Inflammatory macrophage (primary cell): Measurements from ENCODE around the gene RAB31.
A peak's percentile ranks its signal among the peaks of the same experiment; 100 is the strongest.
"Not testable (repeated sequence)": the region's sequence is repeated elsewhere in the genome, so short reads cannot be mapped to it uniquely, and the experiment has no call there.

ENCODE experiments used
- DNase-seq, 2 donors: peaks; one replicate each; pipeline ENCODE4 v3.0.0-alpha.2; 2020 to 2022
- total RNA-seq, 18 experiments: gene quantifications; one replicate each; lab custom pipeline; 2026; ENCODE audit warnings: mixed read lengths in 6 of 18, inconsistent platforms in 2 of 18; lab: John Stamatoyannopoulos, UW

RAB31 gene, protein sequence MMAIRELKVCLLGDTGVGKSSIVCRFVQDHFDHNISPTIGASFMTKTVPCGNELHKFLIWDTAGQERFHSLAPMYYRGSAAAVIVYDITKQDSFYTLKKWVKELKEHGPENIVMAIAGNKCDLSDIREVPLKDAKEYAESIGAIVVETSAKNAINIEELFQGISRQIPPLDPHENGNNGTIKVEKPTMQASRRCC
- total RNA-seq, result 188 to 555 (median 313) reads per million in 18 experiments

- peak; percentile 81 to 93 for DNase-seq
Observed at GRCh38 chr18:9708057-9708433, at the start of gene RAB31. TSS of gene RAB31 (plus strand) at chr18:9708301. CDS start at chr18:9708406, 105 bp downstream.

DNA sequence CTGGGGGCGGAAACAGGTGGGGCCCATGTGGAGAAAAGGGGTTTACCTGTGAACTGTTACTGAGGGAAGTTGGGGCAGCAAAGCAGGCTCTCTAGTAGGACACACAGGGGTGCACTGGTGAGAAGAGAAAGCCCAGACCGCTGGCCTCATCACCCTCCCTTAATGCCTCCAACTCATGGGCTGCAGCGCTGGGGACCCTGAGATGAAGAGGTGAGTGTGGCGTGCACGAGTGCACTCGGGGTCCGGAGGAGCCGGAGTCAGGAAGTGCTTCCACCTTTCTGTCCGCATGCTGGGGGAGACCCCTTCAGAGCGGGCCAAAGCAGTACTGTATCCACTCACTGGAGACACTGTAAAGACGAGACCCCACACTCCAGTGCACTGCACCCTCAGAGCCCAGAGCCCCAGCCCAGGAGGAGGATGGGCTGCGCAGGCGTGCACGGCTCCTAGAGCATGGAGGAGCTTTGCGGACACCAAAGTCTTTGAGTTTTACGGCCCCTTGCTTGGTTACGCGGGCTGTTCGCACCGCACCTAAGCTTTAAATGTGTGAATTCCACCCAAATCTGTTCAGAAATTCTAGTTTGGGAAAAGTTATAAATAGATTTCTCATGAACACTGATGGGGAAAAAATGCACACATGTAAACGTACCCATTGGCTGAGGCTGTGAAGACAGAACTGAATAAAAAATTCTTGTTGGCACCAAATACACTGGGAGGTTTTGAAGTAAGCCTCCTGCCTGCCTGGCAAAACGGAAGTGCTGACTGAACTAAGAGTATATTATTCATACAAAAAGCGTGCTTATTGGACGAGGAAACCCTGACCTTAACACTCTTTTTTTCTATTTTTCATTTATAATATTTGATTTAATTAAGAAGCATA is 48.4 kb upstream of the RAB31 start:
- no peak for DNase-seq

DNA sequence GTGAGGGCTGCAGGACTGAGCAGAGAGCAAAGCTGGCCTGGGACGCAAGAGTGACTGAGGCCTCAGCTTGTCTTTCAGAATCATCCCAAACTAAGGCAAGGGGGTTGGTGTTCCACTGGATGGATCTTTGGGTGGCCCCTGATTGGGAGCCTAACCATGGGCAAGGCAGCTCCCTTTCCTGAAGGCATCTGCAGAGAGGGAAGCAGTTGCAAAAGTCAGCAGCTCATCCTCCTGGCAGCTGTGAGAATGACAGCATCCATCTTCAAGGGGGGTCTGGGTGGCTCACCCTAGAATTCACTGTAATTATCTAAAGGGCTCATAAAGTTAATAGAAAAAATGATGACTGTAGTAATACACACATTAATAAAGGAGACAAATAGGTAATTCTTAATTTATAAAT is 46.5 kb upstream of the RAB31 start:
- DNase-seq, result no peak

DNA sequence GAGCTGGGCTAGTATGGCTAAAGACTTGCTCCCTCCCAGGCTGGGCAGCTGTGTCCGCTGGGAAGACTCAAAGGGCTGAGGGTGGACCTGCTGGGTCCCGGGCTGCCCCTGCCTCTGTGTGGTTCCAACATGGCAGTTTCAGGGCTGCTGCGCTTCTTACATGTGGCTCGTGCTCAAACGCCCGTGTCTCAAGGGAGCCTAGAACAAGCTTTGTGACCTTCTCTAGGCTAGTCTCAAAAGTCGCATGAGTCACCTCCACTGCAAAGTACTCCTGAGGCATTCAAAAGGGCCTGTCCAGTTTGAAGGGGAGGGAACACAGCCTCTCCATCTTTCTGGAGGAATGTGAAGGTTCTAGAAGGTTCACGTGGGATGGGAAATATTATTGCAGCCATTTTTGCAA is 44.7 kb upstream of the RAB31 start:
- no peak for DNase-seq

DNA sequence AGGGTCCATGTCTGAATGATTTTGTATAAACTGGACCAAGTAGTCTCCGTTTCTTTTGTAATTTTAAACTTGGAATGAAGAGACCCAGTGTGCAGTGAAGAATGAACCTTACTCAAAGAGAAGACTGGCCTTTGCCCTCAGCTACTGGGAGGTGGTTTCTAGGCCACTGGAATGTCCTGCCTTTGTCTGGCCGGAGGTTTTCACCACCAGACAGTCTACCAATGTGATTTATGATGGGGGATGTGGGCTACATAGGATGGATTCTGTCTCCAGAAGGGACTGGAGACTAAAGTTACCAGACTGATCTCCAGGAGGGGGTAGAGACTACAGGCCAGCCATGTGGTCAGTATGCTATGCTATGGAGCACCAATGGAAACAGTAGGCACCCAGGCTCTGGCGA is 42.8 kb upstream of the RAB31 start:
- no peak for DNase-seq

GRCh38 chr18:9666548-9666947 is 41.6 kb upstream of the RAB31 start:
- DNase-seq, result no peak

- no peak for DNase-seq
Observed at GRCh38 chr18:9669016-9669415, 39.1 kb upstream of the RAB31 start.

DNA sequence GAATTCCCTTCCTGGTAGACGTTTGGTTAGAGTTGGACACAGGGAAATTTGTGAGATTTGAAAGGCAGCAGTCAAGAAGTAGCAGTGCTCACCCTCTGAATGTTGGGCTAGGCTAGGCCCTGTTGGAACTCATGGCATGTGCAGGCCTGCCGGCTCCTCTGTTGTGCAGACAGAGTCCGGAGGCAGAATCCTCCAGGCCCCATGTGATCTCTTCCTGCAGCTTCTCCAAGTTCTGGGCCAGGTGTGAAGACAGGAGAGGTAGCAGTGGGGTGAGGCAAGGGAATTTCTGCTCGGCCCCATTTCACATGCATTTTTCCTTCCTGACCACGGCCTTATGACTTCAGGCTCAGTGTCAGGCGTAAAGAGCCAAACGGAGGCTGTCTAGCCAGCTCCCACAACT is 36.9 kb upstream of the RAB31 start:
- no peak for DNase-seq

GRCh38 chr18:9673296-9674251 is 34.5 kb upstream of the RAB31 start:
- peak; percentile 70 to 74 for DNase-seq

DNA sequence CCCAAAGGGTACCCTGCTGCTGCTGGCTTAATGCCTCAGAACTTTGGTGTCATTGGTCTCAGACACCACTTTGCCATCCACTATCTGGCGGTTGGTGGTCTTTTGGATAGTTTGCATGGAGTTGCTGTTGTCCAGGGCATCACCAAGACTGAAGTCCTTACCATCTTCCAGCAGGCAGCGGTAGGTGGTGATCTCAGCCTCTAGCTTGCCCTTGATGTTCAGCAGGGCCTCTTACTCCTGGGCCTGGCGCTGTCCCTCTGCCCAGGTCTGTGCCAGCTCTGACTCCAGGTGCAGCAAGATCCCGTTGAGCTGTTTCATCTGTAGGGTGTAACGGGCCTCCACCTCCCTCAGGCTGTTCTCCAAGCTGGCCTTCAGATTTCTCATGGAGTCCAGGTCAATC is 29.9 kb upstream of the RAB31 start:
- DNase-seq, result not testable (repeated sequence)

GRCh38 chr18:9679125-9679524 is 29.0 kb upstream of the RAB31 start:
- no peak for DNase-seq

- DNase-seq, result peak; percentile 63 to 65
Observed at GRCh38 chr18:9681217-9681616, 26.9 kb upstream of the RAB31 start.

DNA sequence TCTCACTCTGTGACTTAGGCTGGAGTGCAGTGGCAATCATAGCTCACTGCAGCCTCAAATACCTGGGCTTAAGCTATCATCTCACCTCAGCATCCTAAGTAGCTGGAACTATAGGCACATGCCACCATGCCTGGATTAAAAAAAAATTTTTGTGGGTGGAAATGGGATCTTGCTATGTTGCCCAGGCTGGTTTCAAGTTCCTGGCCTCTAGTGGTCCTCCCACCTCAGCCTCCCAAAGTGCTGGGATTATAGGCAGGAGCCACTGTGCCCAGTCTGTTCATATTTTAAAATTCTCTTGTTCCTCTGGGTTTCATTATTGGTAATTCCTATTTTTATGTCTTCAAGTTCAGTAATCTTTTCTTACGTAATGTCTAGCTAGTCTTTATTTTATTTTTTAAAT is 25.5 kb upstream of the RAB31 start:
- no peak for DNase-seq

- DNase-seq, result peak; percentile 77 to 82
Observed at GRCh38 chr18:9683418-9684396, 24.4 kb upstream of the RAB31 start.

GRCh38 chr18:9684881-9685614 is 23.1 kb upstream of the RAB31 start:
- peak; percentile 87 to 95 for DNase-seq

GRCh38 chr18:9685615-9685890 is 22.5 kb upstream of the RAB31 start:
- DNase-seq, result peak; percentile 15 to 18

GRCh38 chr18:9688036-9688741 is 19.9 kb upstream of the RAB31 start:
- no peak for DNase-seq

GRCh38 chr18:9689253-9689652 is 18.8 kb upstream of the RAB31 start:
- DNase-seq, result no peak

- DNase-seq, result no peak
Observed at GRCh38 chr18:9690418-9691188, 17.5 kb upstream of the RAB31 start.

GRCh38 chr18:9691235-9691634 is 16.9 kb upstream of the RAB31 start:
- no peak for DNase-seq
